Suprapubic skin (tissue), 4 donors: ENCODE data around the gene DEGS1. TPM values are rescaled to one million over a fixed set of nuclear protein-coding genes. Genes with fewer than 3 reads are reported as not detected.

Source experiments
- DNase-seq, 2 donors: peaks; one replicate each; pipeline ENCODE4 v3.0.0-alpha.2; 2019; ENCODE audit warnings: low spot score in 2 of 2
- H3K27ac ChIP-seq: fragments of 200-600 bp; sonication (generic); one replicate; pipeline ENCODE4 v1.5.1; 2019
- H3K27me3 ChIP-seq: fragments of 200-600 bp; sonication (generic); one replicate; pipeline ENCODE4 v1.5.1; 2019
- H3K36me3 ChIP-seq: fragments of 200-600 bp; sonication (generic); one replicate; pipeline ENCODE4 v1.5.1; 2019
- H3K4me1 ChIP-seq: fragments of 200-600 bp; sonication (generic); one replicate; pipeline ENCODE4 v1.5.1; 2019
- H3K4me3 ChIP-seq: fragments of 200-600 bp; sonication (generic); one replicate; pipeline ENCODE4 v1.5.1; 2019; ENCODE audit warnings: mild to moderate bottlenecking
- H3K9me3 ChIP-seq: fragments of 200-600 bp; sonication (generic); one replicate; pipeline ENCODE4 v1.5.1; 2019
- EP300 ChIP-seq: sonication (generic); formaldehyde crosslinking; IDR thresholded peaks from one replicate; pipeline ENCODE4 v1.6.1; 2017; ENCODE audit warnings: antibody characterized with exemption
- POLR2A ChIP-seq, 2 donors: fragments of 450-650 bp; IDR thresholded peaks; one replicate each; pipeline ENCODE4 v1.6.1; 2017; ENCODE audit warnings: antibody characterized with exemption in 2 of 2, mild to moderate bottlenecking in 2 of 2, moderate library complexity in 2 of 2
- POLR2AphosphoS5 ChIP-seq, 3 donors: sonication (generic); formaldehyde crosslinking; IDR thresholded peaks; one replicate each; pipeline ENCODE4 v1.6.1; 2017; ENCODE audit warnings: antibody characterized with exemption in 3 of 3
- WGBS: methylation state at CpG from one replicate; pipeline ENCODE4 v1.1.5; 2018; 5-methylcytosine and 5-hydroxymethylcytosine counted together
- total RNA-seq, 4 donors: library from RNA; depleted of rRNA; stranded (reverse); fragments of >200 nt; gene quantifications; one replicate each; pipeline ENCODE4 v1.1.0, GENCODE V29; 2016
- TF ChIP-seq, protein P1 (sequence below), 2 donors: fragments of 200-600 bp in 1 of 2; fragments of 450-650 bp in 1 of 2; sonication (generic) in 1 of 2; IDR thresholded peaks; one replicate each; pipeline ENCODE4 v1.5.1; 2016 to 2019; ENCODE audit warnings: antibody characterized with exemption in 2 of 2, mild to moderate bottlenecking in 1 of 2, moderate library complexity in 1 of 2

The DEGS1 gene
- total RNA-seq, 4 donors from 2014 or later, result 363 to 847 (median 705) TPM

GRCh38 chr1:224149709-224150108 is 33.3 kb upstream of the DEGS1 start:
- no peak for DNase-seq
- Histone ChIP-seq H3K27me3 (no peaks in the 10 kb centered on the region), H3K36me3 (peaks cover 8% of the 10 kb centered on the region), H3K27ac (no peak overlapping the region), H3K4me3 (no peak overlapping the region), H3K9me3 (no peaks in the 10 kb centered on the region), H3K4me1 (no peaks in the 10 kb centered on the region)
- whole genome bisulfite sequencing, result 43% methylated on average over 1 of the region's 1 CpG
- no peak for TF ChIP-seq EP300
- TF ChIP-seq POLR2AphosphoS5 (IDR thresholded peaks at IDR 0.05), result no peak
- TF ChIP-seq, protein P1, sequence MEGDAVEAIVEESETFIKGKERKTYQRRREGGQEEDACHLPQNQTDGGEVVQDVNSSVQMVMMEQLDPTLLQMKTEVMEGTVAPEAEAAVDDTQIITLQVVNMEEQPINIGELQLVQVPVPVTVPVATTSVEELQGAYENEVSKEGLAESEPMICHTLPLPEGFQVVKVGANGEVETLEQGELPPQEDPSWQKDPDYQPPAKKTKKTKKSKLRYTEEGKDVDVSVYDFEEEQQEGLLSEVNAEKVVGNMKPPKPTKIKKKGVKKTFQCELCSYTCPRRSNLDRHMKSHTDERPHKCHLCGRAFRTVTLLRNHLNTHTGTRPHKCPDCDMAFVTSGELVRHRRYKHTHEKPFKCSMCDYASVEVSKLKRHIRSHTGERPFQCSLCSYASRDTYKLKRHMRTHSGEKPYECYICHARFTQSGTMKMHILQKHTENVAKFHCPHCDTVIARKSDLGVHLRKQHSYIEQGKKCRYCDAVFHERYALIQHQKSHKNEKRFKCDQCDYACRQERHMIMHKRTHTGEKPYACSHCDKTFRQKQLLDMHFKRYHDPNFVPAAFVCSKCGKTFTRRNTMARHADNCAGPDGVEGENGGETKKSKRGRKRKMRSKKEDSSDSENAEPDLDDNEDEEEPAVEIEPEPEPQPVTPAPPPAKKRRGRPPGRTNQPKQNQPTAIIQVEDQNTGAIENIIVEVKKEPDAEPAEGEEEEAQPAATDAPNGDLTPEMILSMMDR (IDR thresholded peaks at IDR 0.05), result no peak
- no peak for TF ChIP-seq POLR2A (IDR thresholded peaks at IDR 0.05)

DNA sequence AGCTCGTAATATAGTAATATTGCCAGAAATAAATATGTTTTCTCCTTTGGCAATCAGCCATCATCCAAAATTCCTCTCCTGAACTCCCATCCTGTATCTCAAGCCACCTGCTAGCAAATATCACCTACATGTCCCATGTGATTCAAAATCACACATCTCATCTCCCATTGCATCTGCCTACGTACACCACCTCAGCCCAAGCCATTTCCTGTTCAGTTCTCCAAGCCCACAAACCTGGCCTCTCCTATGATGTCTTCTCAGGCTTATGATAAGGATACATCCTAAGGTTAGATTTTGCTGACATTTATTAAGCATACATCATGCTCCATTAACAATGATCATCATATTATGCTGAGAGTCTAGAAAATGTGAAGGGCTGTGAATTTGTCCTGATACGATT is 31.9 kb upstream of the DEGS1 start:
- peaks cover 16% of the 10 kb centered on the region for H3K36me3 ChIP-seq
- DNase-seq, result no peak
- no peak overlapping the region for H3K27ac ChIP-seq
- WGBS, result 75% methylated on average over 3 of the region's 3 CpGs
- no peaks in the 10 kb centered on the region for H3K9me3 ChIP-seq
- no peaks in the 10 kb centered on the region for H3K4me1 ChIP-seq
- H3K27me3 ChIP-seq, result no peaks in the 10 kb centered on the region
- no peak for TF ChIP-seq EP300
- TF ChIP-seq, protein P1 (IDR thresholded peaks at IDR 0.05), result no peak
- TF ChIP-seq POLR2A (IDR thresholded peaks at IDR 0.05), result no peak
- TF ChIP-seq POLR2AphosphoS5 (IDR thresholded peaks at IDR 0.05), result no peak
- H3K4me3 ChIP-seq, result no peak overlapping the region

DNA sequence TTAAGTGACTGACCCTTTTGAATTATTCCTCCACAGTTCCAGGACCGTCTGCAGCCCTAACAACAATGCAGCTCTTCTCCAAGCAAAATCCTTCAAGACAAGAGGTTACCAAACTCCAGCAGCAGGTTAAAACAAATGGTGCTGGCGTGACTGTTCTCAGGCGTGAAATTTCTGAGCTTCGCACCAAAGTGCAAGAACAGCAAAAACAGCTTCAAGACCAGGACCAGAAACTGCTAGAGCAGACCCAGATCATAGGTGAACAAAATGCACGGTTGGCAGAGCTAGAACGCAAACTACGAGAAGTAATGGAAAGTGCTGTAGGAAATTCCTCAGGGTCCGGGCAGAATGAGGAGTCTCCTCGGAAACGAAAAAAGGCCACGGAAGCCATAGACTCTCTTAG is 25.7 kb upstream of the DEGS1 start:
- 89% methylated on average over 11 of the region's 11 CpGs for WGBS
- H3K27ac ChIP-seq, result no peak overlapping the region
- DNase-seq, result no peak
- H3K9me3 ChIP-seq, result no peaks in the 10 kb centered on the region
- no peaks in the 10 kb centered on the region for H3K27me3 ChIP-seq
- H3K4me3 ChIP-seq, result no peak overlapping the region
- TF ChIP-seq, protein P1 (IDR thresholded peaks at IDR 0.05), result no peak
- TF ChIP-seq POLR2AphosphoS5 (IDR thresholded peaks at IDR 0.05) (no peak), EP300 (no peak), POLR2A (IDR thresholded peaks at IDR 0.05) (no peak)
- H3K36me3 ChIP-seq, result peaks cover 64% of the 10 kb centered on the region
- no peaks in the 10 kb centered on the region for H3K4me1 ChIP-seq

DNA sequence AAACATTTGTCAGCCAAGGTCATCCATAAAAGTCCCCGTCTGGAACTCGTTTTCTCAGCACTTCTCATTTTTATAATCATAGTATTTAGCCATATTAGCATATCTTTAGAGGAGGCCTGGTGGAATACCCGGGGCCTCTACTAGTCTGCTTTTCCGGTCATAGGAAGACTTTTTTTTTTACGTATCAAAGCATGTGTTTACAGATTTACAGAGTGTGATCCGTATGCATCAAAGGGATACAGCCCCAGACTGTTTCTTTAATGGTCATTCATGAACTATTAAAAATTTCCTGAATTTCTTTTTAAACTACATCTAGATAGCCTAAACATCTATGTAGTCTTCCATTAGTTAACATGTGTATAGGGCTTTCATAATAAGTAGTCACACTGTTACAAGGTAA is 23.5 kb upstream of the DEGS1 start:
- H3K36me3 ChIP-seq, result peaks cover 57% of the 10 kb centered on the region
- no peaks in the 10 kb centered on the region for H3K4me1 ChIP-seq
- WGBS, result 68% methylated on average over 6 of the region's 6 CpGs
- TF ChIP-seq, protein P1 (IDR thresholded peaks at IDR 0.05), result no peak
- TF ChIP-seq POLR2A (IDR thresholded peaks at IDR 0.05) (no peak), EP300 (no peak), POLR2AphosphoS5 (IDR thresholded peaks at IDR 0.05) (no peak)
- H3K9me3 ChIP-seq, result no peaks in the 10 kb centered on the region
- no peak for DNase-seq
- no peak overlapping the region for H3K27ac ChIP-seq
- no peak overlapping the region for H3K4me3 ChIP-seq
- no peaks in the 10 kb centered on the region for H3K27me3 ChIP-seq

- H3K9me3 ChIP-seq, result no peaks in the 10 kb centered on the region
- no peak overlapping the region for H3K4me3 ChIP-seq
- H3K27me3 ChIP-seq, result no peaks in the 10 kb centered on the region
- peaks cover 53% of the 10 kb centered on the region for H3K36me3 ChIP-seq
- H3K27ac ChIP-seq, result no peak overlapping the region
- H3K4me1 ChIP-seq, result no peaks in the 10 kb centered on the region
- TF ChIP-seq EP300, result no peak
- TF ChIP-seq POLR2A (IDR thresholded peaks at IDR 0.05), result no peak
- no peak for TF ChIP-seq POLR2AphosphoS5 (IDR thresholded peaks at IDR 0.05)
- TF ChIP-seq, protein P1 (IDR thresholded peaks at IDR 0.05), result no peak
- DNase-seq, result no peak
- 92% methylated on average over 9 of the region's 9 CpGs for WGBS
Observed at GRCh38 chr1:224160171-224160682, 22.8 kb upstream of the DEGS1 start.
